ENCODE results near the gene EPGN. TPM values are rescaled to one million over a fixed set of nuclear protein-coding genes. Genes with fewer than 3 reads are reported as not detected.

The EPGN gene
- total RNA-seq, 1 experiment from 2014 or later: not detected

- no TSS peak for BruUV-seq (replicated peaks)
- H3K4me1 ChIP-seq (ENCODE audit: insufficient read depth, low read length, poor library complexity, severe bottlenecking): no peaks in the 10 kb centered on the region
- ChIA-PET POLR2A (ENCODE audit: low non-redundant PET) (no interaction called here), CTCF (no interaction called here)
- no peak overlapping the region for H3K4me3 ChIP-seq (ENCODE audit: low read depth, low read length, poor library complexity, severe bottlenecking)
- no peak overlapping the region for H3K27ac ChIP-seq (ENCODE audit: low read depth, low read length, poor library complexity, severe bottlenecking)
- no peaks in the 10 kb centered on the region for H3K36me3 ChIP-seq (ENCODE audit: insufficient read depth, low read length, poor library complexity, severe bottlenecking)
- intact Hi-C loops (cut with micrococcal nuclease; ENCODE audit: unreplicated experiment): no loop called here
- no peaks in the 10 kb centered on the region for H3K27me3 ChIP-seq (replicated peaks; ENCODE audit: insufficient read depth, low read depth, low read length, poor library complexity)
- DNase-seq (ENCODE audit: low spot score): no peak
- no peak for TF ChIP-seq EZH2 (IDR thresholded peaks at IDR 0.05; ENCODE audit: borderline replicate concordance, low read depth, low read length, poor library complexity, severe bottlenecking)
- TF ChIP-seq CTCF (conservative IDR thresholded peaks at IDR 0.05; ENCODE audit: low read depth, low read length): no peak
- no peaks in the 10 kb centered on the region for H3K9me3 ChIP-seq (ENCODE audit: low read depth, low read length, poor library complexity, severe bottlenecking)
These were observed 28.6 kb upstream of the EPGN start for GRCh38 chr4:74279716-74280115.

DNA sequence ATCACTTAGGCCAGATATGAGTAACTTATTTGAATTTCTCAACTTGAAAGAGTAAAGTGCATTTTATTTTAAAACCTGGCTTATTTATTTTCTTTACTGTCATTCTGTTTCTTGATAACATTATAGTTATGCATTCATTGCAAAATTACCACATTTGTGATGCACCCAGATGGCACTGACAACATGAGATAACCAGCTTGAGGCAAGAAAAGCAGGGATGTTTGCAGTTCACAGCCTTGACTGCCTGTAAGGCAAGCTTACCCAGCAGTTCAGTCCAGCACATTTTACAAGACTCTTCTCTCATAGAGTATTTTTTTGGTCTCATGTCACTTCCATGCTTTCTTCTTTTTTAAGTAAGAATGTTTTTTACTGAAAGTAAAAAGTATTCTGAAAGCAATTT is 25.3 kb upstream of the EPGN start:
- no peaks in the 10 kb centered on the region for H3K36me3 ChIP-seq (ENCODE audit: insufficient read depth, low read length, poor library complexity, severe bottlenecking)
- no peaks in the 10 kb centered on the region for H3K27me3 ChIP-seq (replicated peaks; ENCODE audit: insufficient read depth, low read depth, low read length, poor library complexity)
- POLR2A ChIA-PET (ENCODE audit: low non-redundant PET): no interaction called here
- no peaks in the 10 kb centered on the region for H3K4me1 ChIP-seq (ENCODE audit: insufficient read depth, low read length, poor library complexity, severe bottlenecking)
- no peak for DNase-seq (ENCODE audit: low spot score)
- no peak overlapping the region for H3K4me3 ChIP-seq (ENCODE audit: low read depth, low read length, poor library complexity, severe bottlenecking)
- CTCF ChIA-PET: no interaction called here
- TF ChIP-seq EZH2 (IDR thresholded peaks at IDR 0.05; ENCODE audit: borderline replicate concordance, low read depth, low read length, poor library complexity, severe bottlenecking) (no peak), CTCF (conservative IDR thresholded peaks at IDR 0.05; ENCODE audit: low read depth, low read length) (no peak)
- intact Hi-C loops (cut with micrococcal nuclease; ENCODE audit: unreplicated experiment): no loop called here
- no peak overlapping the region for H3K27ac ChIP-seq (ENCODE audit: low read depth, low read length, poor library complexity, severe bottlenecking)
- H3K9me3 ChIP-seq (ENCODE audit: low read depth, low read length, poor library complexity, severe bottlenecking): no peaks in the 10 kb centered on the region
- BruUV-seq (replicated peaks): no TSS peak

GRCh38 chr4:74283614-74284013 is 24.7 kb upstream of the EPGN start:
- Histone ChIP-seq H3K27ac (ENCODE audit: low read depth, low read length, poor library complexity, severe bottlenecking) (no peak overlapping the region), H3K36me3 (ENCODE audit: insufficient read depth, low read length, poor library complexity, severe bottlenecking) (no peaks in the 10 kb centered on the region), H3K9me3 (ENCODE audit: low read depth, low read length, poor library complexity, severe bottlenecking) (no peaks in the 10 kb centered on the region), H3K4me3 (ENCODE audit: low read depth, low read length, poor library complexity, severe bottlenecking) (no peak overlapping the region), H3K27me3 (replicated peaks; ENCODE audit: insufficient read depth, low read depth, low read length, poor library complexity) (no peaks in the 10 kb centered on the region), H3K4me1 (ENCODE audit: insufficient read depth, low read length, poor library complexity, severe bottlenecking) (no peaks in the 10 kb centered on the region)
- BruUV-seq (replicated peaks): no TSS peak
- CTCF ChIA-PET: no interaction called here
- POLR2A ChIA-PET (ENCODE audit: low non-redundant PET): no interaction called here
- no peak for TF ChIP-seq CTCF (conservative IDR thresholded peaks at IDR 0.05; ENCODE audit: low read depth, low read length)
- no peak for TF ChIP-seq EZH2 (IDR thresholded peaks at IDR 0.05; ENCODE audit: borderline replicate concordance, low read depth, low read length, poor library complexity, severe bottlenecking)
- intact Hi-C loops (cut with micrococcal nuclease; ENCODE audit: unreplicated experiment): no loop called here
- no peak for DNase-seq (ENCODE audit: low spot score)
